Body of pancreas (tissue), 4 donors: ENCODE data around the gene KCTD21. TPM values are rescaled to one million over a fixed set of nuclear protein-coding genes. Genes with fewer than 3 reads are reported as not detected.

Source experiments
- ATAC-seq: fragments of 150-250 bp; one replicate; pipeline ENCODE4 v1.9.1; 2016
- DNase-seq, 4 donors: peaks; one replicate each; pipeline ENCODE4 v3.0.0-alpha.2; 2019
- H3K27ac ChIP-seq, 4 donors: fragments of 200-600 bp; sonication (generic); 1 replicate in 3 of 4; 2 replicates in 1 of 4; pipeline versions ENCODE4 v1.5.1 to v1.6.1; 2016 to 2019; ENCODE audit warnings: mild to moderate bottlenecking in 1 of 4, mixed read lengths in 1 of 4, moderate library complexity in 1 of 4
- H3K27me3 ChIP-seq, 2 donors: fragments of 200-600 bp; sonication (generic); one replicate each; pipeline ENCODE4 v1.6.0; 2016; ENCODE audit warnings: mild to moderate bottlenecking in 1 of 2
- H3K36me3 ChIP-seq, 2 donors: fragments of 200-600 bp; sonication (generic); replicated peaks in 1 of 2; 2 replicates each; pipeline ENCODE4 v1.5.1; 2016; ENCODE audit warnings: low read depth in 2 of 2; ENCODE audit not compliant: insufficient read depth in 1 of 2
- H3K4me1 ChIP-seq: fragments of 200-600 bp; sonication (generic); one replicate; pipeline ENCODE4 v1.6.0; 2016
- H3K4me3 ChIP-seq, 2 donors: fragments of 200-600 bp; sonication (generic); 1 replicate in 1 of 2; 2 replicates in 1 of 2; pipeline ENCODE4 v1.5.1; 2016 to 2019
- H3K9me3 ChIP-seq, 3 donors: fragments of 200-600 bp; sonication (generic); 1 replicate in 2 of 3; 2 replicates in 1 of 3; pipeline ENCODE4 v1.5.1; 2016
- CTCF ChIP-seq, 7 experiments: fragments of 450-650 bp in 4 of 7; fragments of 200-600 bp in 3 of 7; sonication (generic) in 3 of 7; IDR thresholded peaks; one replicate each; pipeline ENCODE4 v1.5.1; 2016 to 2019; ENCODE audit warnings: antibody characterized with exemption in 7 of 7
- POLR2A ChIP-seq, 3 donors: fragments of 450-650 bp; IDR thresholded peaks; one replicate each; pipeline ENCODE4 v1.6.1; 2016; ENCODE audit warnings: antibody characterized with exemption in 3 of 3, mild to moderate bottlenecking in 2 of 3
- WGBS, 2 donors: methylation state at CpG; one replicate each; pipeline ENCODE4 v1.1.5; 2017; 5-methylcytosine and 5-hydroxymethylcytosine counted together
- intact Hi-C: fragments of 100-400 bp; cut with DNase I; formaldehyde crosslinking; loops from one replicate; pipeline ENCODE4 v1.15.1; 2023
- total RNA-seq, 2 donors: library from RNA; depleted of rRNA; stranded (reverse); fragments of >200 nt; gene quantifications; one replicate each; pipeline ENCODE4 v1.1.0, GENCODE V29; 2016

The KCTD21 gene
- total RNA-seq, 2 donors from 2014 or later: 4.6 to 5.4 TPM

DNA sequence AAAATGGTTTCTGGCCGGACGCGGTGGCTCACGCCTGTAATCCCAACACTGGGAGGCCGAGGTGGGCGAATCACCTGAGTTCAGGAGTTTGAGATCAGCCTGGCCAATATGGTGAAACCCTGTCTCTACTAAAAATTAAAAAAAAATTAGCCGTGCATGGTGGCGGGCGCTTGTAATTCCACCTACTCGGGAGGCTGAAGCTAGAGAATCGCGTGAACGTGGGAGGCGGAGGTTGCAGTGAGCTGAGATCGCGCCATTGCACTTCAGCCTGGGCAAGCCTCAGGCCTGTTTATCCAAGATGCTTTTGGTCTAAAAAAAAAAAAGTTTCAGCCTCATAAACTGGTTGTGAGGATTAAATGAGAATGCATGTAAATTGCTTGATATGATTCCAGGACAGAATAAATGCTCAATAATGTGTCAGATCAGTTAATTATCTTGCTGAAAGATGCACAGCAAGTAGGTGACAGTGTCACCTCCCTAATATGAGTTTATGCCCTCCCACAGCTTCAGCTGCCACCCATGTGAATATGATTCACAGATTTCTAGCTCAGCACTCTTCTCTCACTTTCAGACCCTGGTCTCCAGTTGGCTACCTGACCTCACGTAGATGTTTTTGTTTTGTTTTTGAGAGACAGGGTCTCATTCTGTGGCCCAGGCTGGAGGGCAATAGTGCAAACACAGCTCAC is 47.9 kb downstream of the KCTD21 start:
- Histone ChIP-seq H3K27ac (no peak overlapping the region), H3K4me3 (no peak overlapping the region), H3K9me3 (no peaks in the 10 kb centered on the region), H3K4me1 (peaks cover 13% of the 10 kb centered on the region), H3K36me3 (no peaks in the 10 kb centered on the region), H3K27me3 (no peaks in the 10 kb centered on the region)
- DNase-seq (no peak), ATAC-seq (no peak)
- WGBS, 2 donors: 43 to 52% methylated on average over 17 of the region's 17 CpGs
- intact Hi-C loops: no loop called here
- TF ChIP-seq POLR2A (IDR thresholded peaks at IDR 0.05): no peak
- TF ChIP-seq CTCF (IDR thresholded peaks at IDR 0.05): no peak

- intact Hi-C loops: no loop called here
- WGBS, 2 donors: 1% methylated on average over 42 to 52 of the region's 52 CpGs
- peak within 1 kb of the TSS; percentile 53 to 58 for H3K4me3 ChIP-seq
- H3K9me3 ChIP-seq: no peaks in the 10 kb centered on the region
- peaks cover 13% of the 10 kb centered on the region for H3K4me1 ChIP-seq
- H3K36me3 ChIP-seq: no peaks in the 10 kb centered on the region
- DNase-seq: peak; percentile 96
- peak; percentile 99 for ATAC-seq
- peak within 1 kb of the TSS in 3 of 4 donors; percentile 24 to 72 (median 63) for H3K27ac ChIP-seq
- TF ChIP-seq CTCF (IDR thresholded peaks at IDR 0.05) (no peak), POLR2A (IDR thresholded peaks at IDR 0.05) (peak; percentile 51 to 83 (median 81))
- no peaks in the 10 kb centered on the region for H3K27me3 ChIP-seq
Observed at GRCh38 chr11:78139422-78140391, 48.7 kb downstream of the KCTD21 start, which contains the start of gene ALG8. Gene ALG8 (minus strand): TSS chr11:78139626. CDS start chr11:78139588, 38 bp downstream.

DNA sequence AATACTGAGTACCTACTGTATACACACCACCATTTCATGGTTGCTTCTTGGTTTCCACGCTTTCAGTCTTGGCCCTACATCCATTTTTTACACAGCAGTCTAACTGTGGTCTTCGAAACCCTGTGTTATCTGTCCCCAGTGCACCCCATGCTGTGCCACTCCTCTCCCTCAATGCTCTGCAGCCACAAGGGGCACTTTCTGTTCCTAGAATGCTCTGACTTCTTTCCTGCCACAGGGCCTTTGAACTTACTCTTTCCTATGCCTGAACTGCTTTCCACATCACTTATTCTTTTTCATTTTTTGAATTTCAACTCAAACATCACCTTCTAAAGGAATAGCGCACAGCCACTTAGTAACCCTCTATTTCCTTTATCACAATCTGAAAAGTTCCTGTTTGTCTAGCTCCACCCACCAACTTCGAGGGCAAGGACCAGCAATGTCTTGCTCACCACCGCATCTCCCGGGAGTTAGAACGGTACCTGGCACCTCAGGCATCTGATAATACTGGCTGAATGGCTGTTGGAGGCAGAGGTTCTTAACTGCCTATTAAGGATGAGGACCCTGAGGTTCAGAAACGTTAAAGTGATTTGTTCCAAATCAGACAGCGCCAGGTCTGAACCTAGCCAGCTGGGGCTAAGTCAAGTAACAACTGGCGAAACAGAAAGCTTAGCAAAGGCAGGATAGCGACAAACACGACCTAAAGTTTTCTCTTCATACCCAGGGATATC is 49.6 kb downstream of the KCTD21 start:
- no peaks in the 10 kb centered on the region for H3K36me3 ChIP-seq
- no peaks in the 10 kb centered on the region for H3K9me3 ChIP-seq
- intact Hi-C loops: no loop called here
- no peak for TF ChIP-seq CTCF (IDR thresholded peaks at IDR 0.05)
- TF ChIP-seq POLR2A (IDR thresholded peaks at IDR 0.05): no peak
- 16 to 18% methylated on average over 12 of the region's 12 CpGs for WGBS, 2 donors
- peak; percentile 12 for ATAC-seq
- peak overlapping the region; percentile 53 to 58 for H3K4me3 ChIP-seq
- DNase-seq: no peak
- H3K4me1 ChIP-seq: peaks cover 13% of the 10 kb centered on the region
- no peaks in the 10 kb centered on the region for H3K27me3 ChIP-seq
- peak overlapping the region in 3 of 4 donors; percentile 24 to 72 (median 63) for H3K27ac ChIP-seq

DNA sequence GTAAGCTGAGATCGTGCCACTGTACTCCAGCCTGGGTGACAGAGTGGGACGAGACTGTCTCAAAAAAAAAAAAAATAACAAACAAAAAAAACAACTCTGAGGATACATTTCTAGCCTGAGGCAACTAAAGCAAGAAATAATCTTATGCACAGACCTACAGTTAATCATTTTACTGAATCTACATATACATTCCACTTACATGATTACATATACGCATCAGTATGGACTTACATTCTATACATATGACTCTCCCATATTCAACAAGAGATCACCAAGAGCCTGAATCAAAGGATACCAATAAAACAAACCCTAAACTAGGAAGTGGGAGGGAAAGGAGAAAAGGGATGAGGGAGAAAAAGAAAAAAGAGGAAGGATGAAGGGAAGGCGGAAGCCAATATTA is 50.1 kb downstream of the KCTD21 start:
- no peak for ATAC-seq
- H3K27ac ChIP-seq: no peak overlapping the region
- intact Hi-C loops: no loop called here
- WGBS, 2 donors: 89% methylated on average over 4 of the region's 4 CpGs
- H3K36me3 ChIP-seq: no peaks in the 10 kb centered on the region
- no peak for DNase-seq
- peaks cover 13% of the 10 kb centered on the region for H3K4me1 ChIP-seq
- no peak overlapping the region for H3K4me3 ChIP-seq
- H3K9me3 ChIP-seq: no peaks in the 10 kb centered on the region
- H3K27me3 ChIP-seq: no peaks in the 10 kb centered on the region
- TF ChIP-seq POLR2A (IDR thresholded peaks at IDR 0.05) (no peak), CTCF (IDR thresholded peaks at IDR 0.05) (no peak)
